ENCODE data around the gene CHST6. TPM values are rescaled to one million over a fixed set of nuclear protein-coding genes. Genes with fewer than 3 reads are reported as not detected.
"Not testable (repeated sequence)": the region's sequence is repeated elsewhere in the genome, so short reads cannot be mapped to it uniquely, and the experiment has no call there.

The CHST6 gene
- polyA plus RNA-seq, 1 experiment, result 0.12 TPM

GRCh38 chr16:75514296-75514695 is 19.1 kb upstream of the CHST6 start:
- ChIA-PET POLR2A (no interaction called here), CTCF (interaction anchor here (0.7 kb wide), 1 partner anchor 111 kb away, joined by 3 read pairs; no protein-coding TSS in a partner anchor)
- Histone ChIP-seq H3K36me3 (ENCODE audit: control insufficient read depth, insufficient read depth, low read length) (no peaks in the 10 kb centered on the region), H3K4me3 (ENCODE audit: low read depth, low read length) (no peak overlapping the region), H3K27me3 (ENCODE audit: control insufficient read depth, insufficient read depth, low read length) (no peaks in the 10 kb centered on the region)
- TF ChIP-seq, protein P1, sequence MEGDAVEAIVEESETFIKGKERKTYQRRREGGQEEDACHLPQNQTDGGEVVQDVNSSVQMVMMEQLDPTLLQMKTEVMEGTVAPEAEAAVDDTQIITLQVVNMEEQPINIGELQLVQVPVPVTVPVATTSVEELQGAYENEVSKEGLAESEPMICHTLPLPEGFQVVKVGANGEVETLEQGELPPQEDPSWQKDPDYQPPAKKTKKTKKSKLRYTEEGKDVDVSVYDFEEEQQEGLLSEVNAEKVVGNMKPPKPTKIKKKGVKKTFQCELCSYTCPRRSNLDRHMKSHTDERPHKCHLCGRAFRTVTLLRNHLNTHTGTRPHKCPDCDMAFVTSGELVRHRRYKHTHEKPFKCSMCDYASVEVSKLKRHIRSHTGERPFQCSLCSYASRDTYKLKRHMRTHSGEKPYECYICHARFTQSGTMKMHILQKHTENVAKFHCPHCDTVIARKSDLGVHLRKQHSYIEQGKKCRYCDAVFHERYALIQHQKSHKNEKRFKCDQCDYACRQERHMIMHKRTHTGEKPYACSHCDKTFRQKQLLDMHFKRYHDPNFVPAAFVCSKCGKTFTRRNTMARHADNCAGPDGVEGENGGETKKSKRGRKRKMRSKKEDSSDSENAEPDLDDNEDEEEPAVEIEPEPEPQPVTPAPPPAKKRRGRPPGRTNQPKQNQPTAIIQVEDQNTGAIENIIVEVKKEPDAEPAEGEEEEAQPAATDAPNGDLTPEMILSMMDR (IDR thresholded peaks at IDR 0.05; ENCODE audit: insufficient read depth, low read depth, low read length), result no peak
- no peak for DNase-seq (ENCODE audit: low read depth)

DNA sequence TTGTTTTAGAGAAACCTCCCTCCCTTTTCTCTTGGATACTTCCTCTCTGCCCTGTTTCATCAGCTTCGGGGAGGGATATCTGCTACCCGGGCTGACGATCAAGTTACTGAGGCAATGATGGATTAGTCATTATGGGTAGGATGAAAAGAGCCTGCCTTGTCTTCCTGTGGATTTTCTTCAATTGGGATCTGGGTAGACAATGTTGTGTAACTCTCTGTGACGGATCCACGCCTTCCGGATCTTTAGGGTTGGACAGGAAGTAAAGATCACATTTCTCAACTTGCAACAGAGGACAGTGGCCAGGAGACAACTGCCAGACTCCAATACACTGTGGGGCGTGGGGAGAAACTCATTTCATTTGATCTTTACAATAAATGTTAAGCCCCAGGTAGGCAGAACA is 11.3 kb upstream of the CHST6 start:
- POLR2A ChIA-PET, result no interaction called here
- H3K27me3 ChIP-seq (ENCODE audit: control insufficient read depth, insufficient read depth, low read length), result peaks cover 3% of the 10 kb centered on the region; the same call in 1 of the 2 replicates
- TF ChIP-seq, protein P1 (IDR thresholded peaks at IDR 0.05; ENCODE audit: insufficient read depth, low read depth, low read length), result no peak
- CTCF ChIA-PET, result interaction anchor here (1.2 to 1.5 kb wide), 2 partner anchors 11 to 41 kb away, joined by 3 to 8 read pairs; no protein-coding TSS in a partner anchor
- no peaks in the 10 kb centered on the region for H3K36me3 ChIP-seq (ENCODE audit: control insufficient read depth, insufficient read depth, low read length)
- DNase-seq (ENCODE audit: low read depth), result no peak
- no peak overlapping the region for H3K4me3 ChIP-seq (ENCODE audit: low read depth, low read length)

DNA sequence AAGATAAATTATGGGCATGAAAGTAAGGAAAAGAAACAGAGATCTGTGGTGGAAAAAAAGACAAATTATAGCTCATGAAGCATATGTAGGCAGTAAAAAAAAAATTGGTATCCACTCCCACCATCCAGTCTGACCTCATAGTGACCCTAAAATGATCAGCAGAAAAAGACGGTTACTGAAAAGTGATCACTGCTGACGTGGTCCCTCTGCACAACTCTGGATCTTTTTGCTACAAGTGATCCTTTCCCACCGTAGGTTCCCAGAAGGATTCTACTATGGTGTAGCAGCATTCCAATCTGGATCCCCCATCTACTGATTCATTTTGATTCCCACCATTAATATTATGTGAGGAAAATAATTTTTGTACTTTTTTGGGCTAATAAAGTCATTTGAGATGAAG is 10.9 kb upstream of the CHST6 start:
- POLR2A ChIA-PET, result no interaction called here
- DNase-seq (ENCODE audit: low read depth), result no peak
- H3K27me3 ChIP-seq (ENCODE audit: control insufficient read depth, insufficient read depth, low read length), result peaks cover 3% of the 10 kb centered on the region; the same call in 1 of the 2 replicates
- CTCF ChIA-PET, result interaction anchor here (0.9 to 1.5 kb wide), 3 partner anchors 10 to 41 kb away, joined by 3 to 8 read pairs (median 4); no protein-coding TSS in a partner anchor
- TF ChIP-seq, protein P1 (IDR thresholded peaks at IDR 0.05; ENCODE audit: insufficient read depth, low read depth, low read length), result no peak
- no peaks in the 10 kb centered on the region for H3K36me3 ChIP-seq (ENCODE audit: control insufficient read depth, insufficient read depth, low read length)
- H3K4me3 ChIP-seq (ENCODE audit: low read depth, low read length), result no peak overlapping the region

DNA sequence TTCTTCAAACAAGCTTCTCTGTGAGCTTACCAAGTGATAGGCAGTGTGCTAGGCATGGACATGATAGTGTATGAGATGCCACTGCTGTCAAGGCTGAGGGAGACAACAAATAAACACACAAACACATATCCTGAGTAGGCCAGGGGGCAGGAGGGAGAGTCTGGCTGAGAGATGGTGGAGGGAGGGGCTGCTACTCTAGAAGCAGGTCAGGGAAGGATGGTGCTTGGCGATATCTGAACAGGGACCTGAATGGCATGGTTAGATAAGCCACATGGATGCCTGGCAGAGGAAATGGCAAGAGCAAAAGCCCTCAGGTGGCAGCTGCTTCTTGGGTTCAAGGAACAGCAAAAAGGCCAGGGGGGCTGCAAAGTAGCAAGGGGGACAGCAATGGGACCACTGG is 8.6 kb upstream of the CHST6 start:
- ChIA-PET CTCF (no interaction called here), POLR2A (no interaction called here)
- DNase-seq (ENCODE audit: low read depth), result no peak
- Histone ChIP-seq H3K36me3 (ENCODE audit: control insufficient read depth, insufficient read depth, low read length) (no peaks in the 10 kb centered on the region), H3K4me3 (ENCODE audit: low read depth, low read length) (no peak overlapping the region), H3K27me3 (ENCODE audit: control insufficient read depth, insufficient read depth, low read length) (peaks cover 4% of the 10 kb centered on the region; the same call in 1 of the 2 replicates)
- TF ChIP-seq, protein P1 (IDR thresholded peaks at IDR 0.05; ENCODE audit: insufficient read depth, low read depth, low read length), result no peak

GRCh38 chr16:75502916-75503605 is 7.8 kb upstream of the CHST6 start:
- peaks cover 6% of the 10 kb centered on the region for H3K27me3 ChIP-seq (ENCODE audit: control insufficient read depth, insufficient read depth, low read length)
- POLR2A ChIA-PET, result no interaction called here
- CTCF ChIA-PET, result interaction anchor here (1.1 kb wide), 1 partner anchor 14 kb away, joined by 3 read pairs; no protein-coding TSS in a partner anchor
- no peak for DNase-seq (ENCODE audit: low read depth)
- H3K36me3 ChIP-seq (ENCODE audit: control insufficient read depth, insufficient read depth, low read length), result no peaks in the 10 kb centered on the region
- TF ChIP-seq, protein P1 (IDR thresholded peaks at IDR 0.05; ENCODE audit: insufficient read depth, low read depth, low read length), result no peak
- H3K4me3 ChIP-seq (ENCODE audit: low read depth, low read length), result no peak overlapping the region

GRCh38 chr16:75501820-75502219 is 6.6 kb upstream of the CHST6 start:
- CTCF ChIA-PET, result interaction anchor here (1.1 kb wide), 1 partner anchor 15 kb away, joined by 3 read pairs; no protein-coding TSS in a partner anchor
- POLR2A ChIA-PET, result not testable (repeated sequence)

More at GRCh38 chr16:75501820-75502219, 6.6 kb upstream of the CHST6 start:
- not testable (repeated sequence) for H3K4me3 ChIP-seq (ENCODE audit: low read depth, low read length); H3K36me3 ChIP-seq (ENCODE audit: control insufficient read depth, insufficient read depth, low read length); H3K27me3 ChIP-seq (ENCODE audit: control insufficient read depth, insufficient read depth, low read length); DNase-seq (ENCODE audit: low read depth)

Measured in BJ (cell line).